SK-N-SH treated with all-trans-retinoic acid at 6 μM for 48 hours (cell line): ENCODE data around the gene SDR39U1.
"Not testable (repeated sequence)": the region's sequence is repeated elsewhere in the genome, so short reads cannot be mapped to it uniquely, and the experiment has no call there.

Experiments
- ARNTL ChIP-seq: fragments of 450-650 bp; formaldehyde crosslinking; IDR thresholded peaks from 2 replicates; pipeline ENCODE4 v1.5.0; 2020; ENCODE audit warnings: low read depth, mild to moderate bottlenecking, moderate library complexity, borderline replicate concordance
- CSDC2 ChIP-seq: fragments of 250-450 bp; sonication (Bioruptor Pico); IDR thresholded peaks from 2 replicates; pipeline ENCODE4 v1.5.0; 2020; ENCODE audit warnings: mild to moderate bottlenecking, moderate library complexity
- ESRRG ChIP-seq: fragments of 250-450 bp; sonication (Bioruptor Pico); IDR thresholded peaks from 2 replicates; pipeline ENCODE4 v1.6.1; 2021; ENCODE audit warnings: mild to moderate bottlenecking
- RARB ChIP-seq: fragments of 250-450 bp; sonication (Bioruptor Pico); IDR thresholded peaks from 2 replicates; pipeline ENCODE4 v1.8.0; 2021; ENCODE audit warnings: mild to moderate bottlenecking, moderate library complexity
- TOX ChIP-seq: fragments of 250-450 bp; sonication (Bioruptor Pico); IDR thresholded peaks from 2 replicates; pipeline ENCODE4 v1.8.0; 2021; ENCODE audit warnings: mild to moderate bottlenecking, moderate library complexity, borderline replicate concordance
- ZFP3 ChIP-seq: fragments of 250-450 bp; sonication (Bioruptor Pico); IDR thresholded peaks from 2 replicates; pipeline ENCODE4 v1.5.0; 2020; ENCODE audit warnings: mild to moderate bottlenecking, moderate library complexity
- ZNF565 ChIP-seq: fragments of 450-650 bp; formaldehyde crosslinking; conservative IDR thresholded peaks from 2 replicates; pipeline ENCODE4 v1.5.0; 2020; ENCODE audit warnings: low read depth, mild to moderate bottlenecking, moderate library complexity
- ZNF70 ChIP-seq: fragments of 450-650 bp; formaldehyde crosslinking; IDR thresholded peaks from 2 replicates; pipeline ENCODE4 v1.5.0; 2020; ENCODE audit warnings: mild to moderate bottlenecking, moderate library complexity
- TF ChIP-seq, protein P1 (sequence below): fragments of 250-450 bp; sonication (Bioruptor Pico); IDR thresholded peaks from 2 replicates; pipeline ENCODE4 v1.5.1; 2020; ENCODE audit warnings: low read depth, mild to moderate bottlenecking, moderate library complexity
- TF ChIP-seq, protein P2 (sequence below): fragments of 250-450 bp; sonication (Bioruptor Pico); IDR thresholded peaks from 2 replicates; pipeline ENCODE4 v1.8.0; 2020; ENCODE audit warnings: mild to moderate bottlenecking, moderate library complexity, borderline replicate concordance
- TF ChIP-seq, protein P3 (sequence below): fragments of 250-450 bp; sonication (Bioruptor Pico); IDR thresholded peaks from 2 replicates; pipeline ENCODE4 v1.8.0; 2021; ENCODE audit warnings: low read depth, mild to moderate bottlenecking, moderate library complexity, borderline replicate concordance
- TF ChIP-seq, protein P4 (sequence below): fragments of 250-450 bp; sonication (Bioruptor Pico); IDR thresholded peaks from 2 replicates; pipeline ENCODE4 v1.5.0; 2020; ENCODE audit warnings: mild to moderate bottlenecking, moderate library complexity

DNA sequence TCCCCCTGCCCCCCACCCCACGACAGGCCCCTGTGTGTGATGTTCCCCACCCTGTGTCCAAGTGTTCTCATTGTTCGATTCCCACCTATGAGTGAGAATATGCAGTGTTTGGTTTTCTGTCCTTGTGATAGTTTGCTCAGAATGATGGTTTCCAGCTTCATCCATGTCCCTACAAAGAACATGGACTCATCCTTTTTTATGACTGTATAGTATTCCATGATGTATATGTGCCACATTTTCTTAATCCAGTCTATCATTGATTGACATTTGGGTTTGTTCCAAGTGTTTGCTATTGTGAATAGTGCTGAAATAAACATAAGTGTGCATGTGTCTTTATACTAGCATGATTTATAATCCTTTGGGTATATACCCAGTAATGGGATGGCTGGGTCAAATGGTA lies 27.9 kb upstream of the SDR39U1 start:
- TF ChIP-seq ARNTL (CRISPR knock-in tag); RARB (CRISPR knock-in tag); TOX (CRISPR knock-in tag); ZNF565 (CRISPR knock-in tag); ZFP3 (CRISPR knock-in tag); CSDC2; ESRRG (CRISPR knock-in tag); ZNF70 (CRISPR knock-in tag): not testable (repeated sequence)
- TF ChIP-seq, protein P1, sequence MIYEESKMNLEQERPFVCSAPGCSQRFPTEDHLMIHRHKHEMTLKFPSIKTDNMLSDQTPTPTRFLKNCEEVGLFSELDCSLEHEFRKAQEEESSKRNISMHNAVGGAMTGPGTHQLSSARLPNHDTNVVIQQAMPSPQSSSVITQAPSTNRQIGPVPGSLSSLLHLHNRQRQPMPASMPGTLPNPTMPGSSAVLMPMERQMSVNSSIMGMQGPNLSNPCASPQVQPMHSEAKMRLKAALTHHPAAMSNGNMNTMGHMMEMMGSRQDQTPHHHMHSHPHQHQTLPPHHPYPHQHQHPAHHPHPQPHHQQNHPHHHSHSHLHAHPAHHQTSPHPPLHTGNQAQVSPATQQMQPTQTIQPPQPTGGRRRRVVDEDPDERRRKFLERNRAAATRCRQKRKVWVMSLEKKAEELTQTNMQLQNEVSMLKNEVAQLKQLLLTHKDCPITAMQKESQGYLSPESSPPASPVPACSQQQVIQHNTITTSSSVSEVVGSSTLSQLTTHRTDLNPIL: not testable (repeated sequence)
- TF ChIP-seq, protein P2, sequence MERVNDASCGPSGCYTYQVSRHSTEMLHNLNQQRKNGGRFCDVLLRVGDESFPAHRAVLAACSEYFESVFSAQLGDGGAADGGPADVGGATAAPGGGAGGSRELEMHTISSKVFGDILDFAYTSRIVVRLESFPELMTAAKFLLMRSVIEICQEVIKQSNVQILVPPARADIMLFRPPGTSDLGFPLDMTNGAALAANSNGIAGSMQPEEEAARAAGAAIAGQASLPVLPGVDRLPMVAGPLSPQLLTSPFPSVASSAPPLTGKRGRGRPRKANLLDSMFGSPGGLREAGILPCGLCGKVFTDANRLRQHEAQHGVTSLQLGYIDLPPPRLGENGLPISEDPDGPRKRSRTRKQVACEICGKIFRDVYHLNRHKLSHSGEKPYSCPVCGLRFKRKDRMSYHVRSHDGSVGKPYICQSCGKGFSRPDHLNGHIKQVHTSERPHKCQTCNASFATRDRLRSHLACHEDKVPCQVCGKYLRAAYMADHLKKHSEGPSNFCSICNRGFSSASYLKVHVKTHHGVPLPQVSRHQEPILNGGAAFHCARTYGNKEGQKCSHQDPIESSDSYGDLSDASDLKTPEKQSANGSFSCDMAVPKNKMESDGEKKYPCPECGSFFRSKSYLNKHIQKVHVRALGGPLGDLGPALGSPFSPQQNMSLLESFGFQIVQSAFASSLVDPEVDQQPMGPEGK (CRISPR knock-in tag): not testable (repeated sequence)
- TF ChIP-seq, protein P3, sequence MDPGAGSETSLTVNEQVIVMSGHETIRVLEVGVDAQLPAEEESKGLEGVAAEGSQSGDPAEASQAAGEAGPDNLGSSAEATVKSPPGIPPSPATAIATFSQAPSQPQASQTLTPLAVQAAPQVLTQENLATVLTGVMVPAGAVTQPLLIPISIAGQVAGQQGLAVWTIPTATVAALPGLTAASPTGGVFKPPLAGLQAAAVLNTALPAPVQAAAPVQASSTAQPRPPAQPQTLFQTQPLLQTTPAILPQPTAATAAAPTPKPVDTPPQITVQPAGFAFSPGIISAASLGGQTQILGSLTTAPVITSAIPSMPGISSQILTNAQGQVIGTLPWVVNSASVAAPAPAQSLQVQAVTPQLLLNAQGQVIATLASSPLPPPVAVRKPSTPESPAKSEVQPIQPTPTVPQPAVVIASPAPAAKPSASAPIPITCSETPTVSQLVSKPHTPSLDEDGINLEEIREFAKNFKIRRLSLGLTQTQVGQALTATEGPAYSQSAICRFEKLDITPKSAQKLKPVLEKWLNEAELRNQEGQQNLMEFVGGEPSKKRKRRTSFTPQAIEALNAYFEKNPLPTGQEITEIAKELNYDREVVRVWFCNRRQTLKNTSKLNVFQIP (CRISPR knock-in tag): not testable (repeated sequence)
- TF ChIP-seq, protein P4, sequence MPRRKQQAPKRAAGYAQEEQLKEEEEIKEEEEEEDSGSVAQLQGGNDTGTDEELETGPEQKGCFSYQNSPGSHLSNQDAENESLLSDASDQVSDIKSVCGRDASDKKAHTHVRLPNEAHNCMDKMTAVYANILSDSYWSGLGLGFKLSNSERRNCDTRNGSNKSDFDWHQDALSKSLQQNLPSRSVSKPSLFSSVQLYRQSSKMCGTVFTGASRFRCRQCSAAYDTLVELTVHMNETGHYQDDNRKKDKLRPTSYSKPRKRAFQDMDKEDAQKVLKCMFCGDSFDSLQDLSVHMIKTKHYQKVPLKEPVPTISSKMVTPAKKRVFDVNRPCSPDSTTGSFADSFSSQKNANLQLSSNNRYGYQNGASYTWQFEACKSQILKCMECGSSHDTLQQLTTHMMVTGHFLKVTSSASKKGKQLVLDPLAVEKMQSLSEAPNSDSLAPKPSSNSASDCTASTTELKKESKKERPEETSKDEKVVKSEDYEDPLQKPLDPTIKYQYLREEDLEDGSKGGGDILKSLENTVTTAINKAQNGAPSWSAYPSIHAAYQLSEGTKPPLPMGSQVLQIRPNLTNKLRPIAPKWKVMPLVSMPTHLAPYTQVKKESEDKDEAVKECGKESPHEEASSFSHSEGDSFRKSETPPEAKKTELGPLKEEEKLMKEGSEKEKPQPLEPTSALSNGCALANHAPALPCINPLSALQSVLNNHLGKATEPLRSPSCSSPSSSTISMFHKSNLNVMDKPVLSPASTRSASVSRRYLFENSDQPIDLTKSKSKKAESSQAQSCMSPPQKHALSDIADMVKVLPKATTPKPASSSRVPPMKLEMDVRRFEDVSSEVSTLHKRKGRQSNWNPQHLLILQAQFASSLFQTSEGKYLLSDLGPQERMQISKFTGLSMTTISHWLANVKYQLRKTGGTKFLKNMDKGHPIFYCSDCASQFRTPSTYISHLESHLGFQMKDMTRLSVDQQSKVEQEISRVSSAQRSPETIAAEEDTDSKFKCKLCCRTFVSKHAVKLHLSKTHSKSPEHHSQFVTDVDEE (CRISPR knock-in tag): not testable (repeated sequence)
